HEK293 (cell line): ENCODE results near the gene TTYH1.

Experiments
- CTCF ChIA-PET: fragments of 350-600 bp; formaldehyde crosslinking; extraction: SDS; loops from one replicate; lab custom pipeline; 2021; ENCODE audit warnings: antibody characterized with exemption; lab: Yijun Ruan, JAX
- POLR2A ChIA-PET: fragments of 300-600 bp; formaldehyde crosslinking; extraction: SDS; loops from one replicate; lab custom pipeline; 2020; ENCODE audit warnings: antibody characterized with exemption, inconsistent platforms; lab: Yijun Ruan, JAX
- H3K27ac ChIP-seq: fragments of 200-500 bp; sonication (Bioruptor generic); 2 replicates; pipeline ENCODE4 v1.5.1; 2014; ENCODE audit warnings: low read depth, low read length, control low read depth, inconsistent platforms; ENCODE audit errors: extremely low read depth
- H3K36me3 ChIP-seq, 2 experiments: fragments of 200-500 bp in 1 of 2; sonication (Bioruptor generic) in 1 of 2; 1 replicate in 1 of 2; 2 replicates in 1 of 2; pipeline ENCODE4 v1.5.1; 2014 to 2017; ENCODE audit warnings: inconsistent platforms in 2 of 2, low read length in 2 of 2; ENCODE audit not compliant: control insufficient read depth in 2 of 2, insufficient read depth in 1 of 2
- H3K4me1 ChIP-seq: fragments of 200-500 bp; sonication (Bioruptor generic); 2 replicates; pipeline ENCODE4 v1.5.1; 2014; ENCODE audit warnings: mild to moderate bottlenecking, low read length, inconsistent platforms; ENCODE audit not compliant: control insufficient read depth, insufficient read depth
- H3K4me3 ChIP-seq: 2 replicates; pipeline ENCODE4 v1.5.1; 2011; ENCODE audit warnings: low read depth, mild to moderate bottlenecking, control low read depth, low read length, moderate library complexity
- H3K9me3 ChIP-seq: fragments of 200-500 bp; sonication (Bioruptor generic); 2 replicates; pipeline ENCODE4 v1.5.1; 2014; ENCODE audit warnings: low read depth, low read length, inconsistent platforms; ENCODE audit not compliant: control insufficient read depth, insufficient read depth
- GLI2 ChIP-seq: fragments of 450-650 bp; formaldehyde crosslinking; IDR thresholded peaks from 2 replicates; pipeline ENCODE4; 2017; ENCODE audit warnings: missing biosample characterization, missing genetic modification characterization, low read depth, borderline replicate concordance
- GLIS1 ChIP-seq: fragments of 450-650 bp; formaldehyde crosslinking; IDR thresholded peaks from 2 replicates; pipeline ENCODE4 v1.5.1; 2016; ENCODE audit warnings: missing biosample characterization, missing genetic modification characterization
- KLF1 ChIP-seq: fragments of 450-650 bp; formaldehyde crosslinking; IDR thresholded peaks from 2 replicates; pipeline ENCODE4 v1.5.1; 2016; ENCODE audit warnings: missing biosample characterization, missing genetic modification characterization
- KLF10 ChIP-seq: fragments of 450-650 bp; IDR thresholded peaks from 2 replicates; pipeline ENCODE4 v1.5.1; 2018; ENCODE audit warnings: missing biosample characterization, mild to moderate bottlenecking, missing genetic modification characterization
- KLF16 ChIP-seq: fragments of 450-650 bp; formaldehyde crosslinking; IDR thresholded peaks from 2 replicates; pipeline ENCODE4 v1.5.1; 2017; ENCODE audit warnings: missing biosample characterization, missing genetic modification characterization
- MYNN ChIP-seq: fragments of 450-650 bp; formaldehyde crosslinking; IDR thresholded peaks from 2 replicates; pipeline ENCODE4 v1.5.1; 2016; ENCODE audit warnings: missing biosample characterization, missing genetic modification characterization, borderline replicate concordance
- SALL2 ChIP-seq: fragments of 450-650 bp; formaldehyde crosslinking; IDR thresholded peaks from 2 replicates; pipeline ENCODE4 v1.5.0; 2017; ENCODE audit warnings: missing biosample characterization, mild to moderate bottlenecking, missing genetic modification characterization, borderline replicate concordance
- SP2 ChIP-seq: fragments of 450-650 bp; formaldehyde crosslinking; IDR thresholded peaks from 2 replicates; pipeline ENCODE4 v1.5.1; 2016; ENCODE audit warnings: missing biosample characterization, missing genetic modification characterization
- SP7 ChIP-seq: fragments of 450-650 bp; formaldehyde crosslinking; IDR thresholded peaks from 2 replicates; pipeline ENCODE4 v1.5.1; 2016; ENCODE audit warnings: missing biosample characterization, missing genetic modification characterization
- YY1 ChIP-seq: fragments of 450-650 bp; formaldehyde crosslinking; IDR thresholded peaks from 2 replicates; pipeline ENCODE4 v1.5.1; 2018; ENCODE audit warnings: missing biosample characterization, missing genetic modification characterization
- YY2 ChIP-seq: fragments of 450-650 bp; formaldehyde crosslinking; IDR thresholded peaks from 2 replicates; pipeline ENCODE4 v1.5.1; 2016; ENCODE audit warnings: missing biosample characterization, missing genetic modification characterization
- ZEB2 ChIP-seq: fragments of 450-650 bp; formaldehyde crosslinking; IDR thresholded peaks from 2 replicates; pipeline ENCODE4 v1.5.1; 2016; ENCODE audit warnings: missing biosample characterization, missing genetic modification characterization
- ZNF155 ChIP-seq: fragments of 450-650 bp; formaldehyde crosslinking; IDR thresholded peaks from 2 replicates; pipeline ENCODE4 v1.5.1; 2016; ENCODE audit warnings: missing biosample characterization, missing genetic modification characterization
- ZNF214 ChIP-seq: fragments of 450-650 bp; formaldehyde crosslinking; IDR thresholded peaks from 2 replicates; pipeline ENCODE4 v1.5.1; 2017; ENCODE audit warnings: missing biosample characterization, mild to moderate bottlenecking, missing genetic modification characterization, borderline replicate concordance
- ZNF24 ChIP-seq: fragments of 450-650 bp; formaldehyde crosslinking; IDR thresholded peaks from 2 replicates; pipeline ENCODE4 v1.5.1; 2016; ENCODE audit warnings: missing biosample characterization, missing genetic modification characterization
- ZNF302 ChIP-seq: fragments of 450-650 bp; formaldehyde crosslinking; IDR thresholded peaks from 2 replicates; pipeline ENCODE4 v1.5.1; 2016; ENCODE audit warnings: missing biosample characterization, missing genetic modification characterization, low read depth
- ZNF341 ChIP-seq: fragments of 450-650 bp; formaldehyde crosslinking; IDR thresholded peaks from 2 replicates; pipeline ENCODE4; 2016; ENCODE audit warnings: low read depth, missing biosample characterization, missing genetic modification characterization
- ZNF366 ChIP-seq: fragments of 450-650 bp; formaldehyde crosslinking; conservative IDR thresholded peaks from 2 replicates; pipeline ENCODE4 v1.5.1; 2016; ENCODE audit warnings: missing biosample characterization, missing genetic modification characterization
- ZNF37A ChIP-seq: fragments of 450-650 bp; IDR thresholded peaks from 2 replicates; pipeline ENCODE4 v1.5.1; 2018; ENCODE audit warnings: missing biosample characterization, missing genetic modification characterization
- ZNF394 ChIP-seq: fragments of 450-650 bp; formaldehyde crosslinking; IDR thresholded peaks from 2 replicates; pipeline ENCODE4 v1.5.1; 2016; ENCODE audit warnings: missing biosample characterization, missing genetic modification characterization, mild to moderate bottlenecking, moderate library complexity, borderline replicate concordance
- ZNF426 ChIP-seq: fragments of 450-650 bp; formaldehyde crosslinking; IDR thresholded peaks from 2 replicates; pipeline ENCODE4 v1.5.1; 2017; ENCODE audit warnings: missing biosample characterization, missing genetic modification characterization, mild to moderate bottlenecking, inconsistent platforms, moderate library complexity
- ZNF473 ChIP-seq: fragments of 450-650 bp; formaldehyde crosslinking; IDR thresholded peaks from 2 replicates; pipeline ENCODE4 v1.5.1; 2017; ENCODE audit warnings: missing biosample characterization, missing genetic modification characterization
- ZNF501 ChIP-seq: fragments of 450-650 bp; formaldehyde crosslinking; IDR thresholded peaks from 2 replicates; pipeline ENCODE4 v1.5.1; 2016; ENCODE audit warnings: missing biosample characterization, missing genetic modification characterization
- ZNF548 ChIP-seq: fragments of 450-650 bp; formaldehyde crosslinking; IDR thresholded peaks from 2 replicates; pipeline ENCODE4 v1.5.1; 2016; ENCODE audit warnings: missing biosample characterization, missing genetic modification characterization
- ZNF549 ChIP-seq: fragments of 450-650 bp; IDR thresholded peaks from 2 replicates; pipeline ENCODE4 v1.5.1; 2018; ENCODE audit warnings: missing biosample characterization, missing genetic modification characterization, mild to moderate bottlenecking, inconsistent platforms, moderate library complexity
- ZNF560 ChIP-seq: fragments of 450-650 bp; formaldehyde crosslinking; IDR thresholded peaks from 2 replicates; pipeline ENCODE4 v1.5.1; 2017; ENCODE audit warnings: missing biosample characterization, missing genetic modification characterization, borderline replicate concordance
- ZNF785 ChIP-seq: fragments of 450-650 bp; formaldehyde crosslinking; IDR thresholded peaks from 2 replicates; pipeline ENCODE4 v1.5.1; 2016; ENCODE audit warnings: missing biosample characterization, missing genetic modification characterization
- ZNF791 ChIP-seq: fragments of 450-650 bp; formaldehyde crosslinking; IDR thresholded peaks from 2 replicates; pipeline ENCODE4 v1.5.1; 2016; ENCODE audit warnings: missing biosample characterization, missing genetic modification characterization
- TF ChIP-seq, protein P1 (sequence below): fragments of 450-650 bp; IDR thresholded peaks from 2 replicates; pipeline ENCODE4 v1.5.1; 2018; ENCODE audit warnings: missing biosample characterization, mild to moderate bottlenecking, missing genetic modification characterization
- TF ChIP-seq, protein P2 (sequence below): fragments of 450-650 bp; IDR thresholded peaks from 2 replicates; pipeline ENCODE4 v1.5.1; 2018; ENCODE audit warnings: missing biosample characterization, missing genetic modification characterization
- TF ChIP-seq, protein P3 (sequence below): fragments of 450-650 bp; formaldehyde crosslinking; IDR thresholded peaks from 2 replicates; pipeline ENCODE4 v1.5.1; 2016; ENCODE audit warnings: missing biosample characterization, missing genetic modification characterization

The TTYH1 gene

DNA sequence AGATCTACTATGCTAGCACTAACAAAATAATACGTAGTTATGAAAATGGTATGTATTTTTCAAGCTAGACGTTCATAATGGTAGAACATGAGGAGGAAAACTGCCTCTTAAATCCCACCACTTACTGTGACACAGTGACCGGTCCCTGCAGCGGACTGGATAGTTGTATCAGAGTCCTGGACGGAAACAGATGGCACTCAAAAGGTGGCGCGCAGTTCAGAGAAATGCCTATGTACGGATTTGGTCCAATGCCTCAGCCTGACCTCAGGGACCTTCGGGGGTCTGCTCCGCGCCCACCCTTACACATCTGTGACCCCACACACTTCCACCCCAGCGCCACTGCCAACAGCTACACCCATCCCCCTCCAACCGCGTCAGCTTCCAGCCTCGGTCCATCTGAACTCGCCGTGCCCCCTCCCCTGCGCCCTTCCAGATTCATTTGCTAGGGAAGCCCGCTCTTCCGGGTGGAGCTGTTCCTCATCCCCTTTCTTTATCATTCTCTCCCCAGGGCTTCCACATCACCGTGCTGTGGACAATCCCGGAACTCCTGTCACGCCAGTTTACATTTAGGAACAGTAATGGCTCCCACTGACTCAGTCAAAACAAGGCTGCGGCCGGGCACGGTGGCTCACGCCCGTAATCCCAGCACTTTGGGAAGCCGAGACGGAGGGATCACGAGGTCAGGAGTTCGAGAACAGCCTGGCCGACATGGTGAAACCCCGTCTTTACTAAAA, 32.9 kb downstream of the TTYH1 start (continued):
- TF ChIP-seq, protein P1, sequence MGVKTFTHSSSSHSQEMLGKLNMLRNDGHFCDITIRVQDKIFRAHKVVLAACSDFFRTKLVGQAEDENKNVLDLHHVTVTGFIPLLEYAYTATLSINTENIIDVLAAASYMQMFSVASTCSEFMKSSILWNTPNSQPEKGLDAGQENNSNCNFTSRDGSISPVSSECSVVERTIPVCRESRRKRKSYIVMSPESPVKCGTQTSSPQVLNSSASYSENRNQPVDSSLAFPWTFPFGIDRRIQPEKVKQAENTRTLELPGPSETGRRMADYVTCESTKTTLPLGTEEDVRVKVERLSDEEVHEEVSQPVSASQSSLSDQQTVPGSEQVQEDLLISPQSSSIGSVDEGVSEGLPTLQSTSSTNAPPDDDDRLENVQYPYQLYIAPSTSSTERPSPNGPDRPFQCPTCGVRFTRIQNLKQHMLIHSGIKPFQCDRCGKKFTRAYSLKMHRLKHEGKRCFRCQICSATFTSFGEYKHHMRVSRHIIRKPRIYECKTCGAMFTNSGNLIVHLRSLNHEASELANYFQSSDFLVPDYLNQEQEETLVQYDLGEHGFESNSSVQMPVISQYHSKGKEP (tag by site-specific recombination): no peak
- TF ChIP-seq KLF10 (tag by site-specific recombination): no peak
- TF ChIP-seq YY2: peak; percentile 18; the same call in 1 of the 2 replicates
- TF ChIP-seq GLI2: no peak
- no peak for TF ChIP-seq SP7 (tag by site-specific recombination)
- TF ChIP-seq ZNF791: no peak
- TF ChIP-seq ZNF155 (tag by site-specific recombination): no peak
- TF ChIP-seq ZNF366 (tag by site-specific recombination): no peak
- TF ChIP-seq ZNF548 (tag by site-specific recombination): no peak
- no peak for TF ChIP-seq ZNF24
- TF ChIP-seq ZEB2 (tag by site-specific recombination): no peak
- TF ChIP-seq, protein P2, sequence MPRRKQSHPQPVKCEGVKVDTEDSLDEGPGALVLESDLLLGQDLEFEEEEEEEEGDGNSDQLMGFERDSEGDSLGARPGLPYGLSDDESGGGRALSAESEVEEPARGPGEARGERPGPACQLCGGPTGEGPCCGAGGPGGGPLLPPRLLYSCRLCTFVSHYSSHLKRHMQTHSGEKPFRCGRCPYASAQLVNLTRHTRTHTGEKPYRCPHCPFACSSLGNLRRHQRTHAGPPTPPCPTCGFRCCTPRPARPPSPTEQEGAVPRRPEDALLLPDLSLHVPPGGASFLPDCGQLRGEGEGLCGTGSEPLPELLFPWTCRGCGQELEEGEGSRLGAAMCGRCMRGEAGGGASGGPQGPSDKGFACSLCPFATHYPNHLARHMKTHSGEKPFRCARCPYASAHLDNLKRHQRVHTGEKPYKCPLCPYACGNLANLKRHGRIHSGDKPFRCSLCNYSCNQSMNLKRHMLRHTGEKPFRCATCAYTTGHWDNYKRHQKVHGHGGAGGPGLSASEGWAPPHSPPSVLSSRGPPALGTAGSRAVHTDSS (tag by site-specific recombination): no peak
- no peak for TF ChIP-seq ZNF549 (tag by site-specific recombination)
- TF ChIP-seq SALL2: no peak
- no peak for TF ChIP-seq SP2 (tag by site-specific recombination)
- TF ChIP-seq, protein P3, sequence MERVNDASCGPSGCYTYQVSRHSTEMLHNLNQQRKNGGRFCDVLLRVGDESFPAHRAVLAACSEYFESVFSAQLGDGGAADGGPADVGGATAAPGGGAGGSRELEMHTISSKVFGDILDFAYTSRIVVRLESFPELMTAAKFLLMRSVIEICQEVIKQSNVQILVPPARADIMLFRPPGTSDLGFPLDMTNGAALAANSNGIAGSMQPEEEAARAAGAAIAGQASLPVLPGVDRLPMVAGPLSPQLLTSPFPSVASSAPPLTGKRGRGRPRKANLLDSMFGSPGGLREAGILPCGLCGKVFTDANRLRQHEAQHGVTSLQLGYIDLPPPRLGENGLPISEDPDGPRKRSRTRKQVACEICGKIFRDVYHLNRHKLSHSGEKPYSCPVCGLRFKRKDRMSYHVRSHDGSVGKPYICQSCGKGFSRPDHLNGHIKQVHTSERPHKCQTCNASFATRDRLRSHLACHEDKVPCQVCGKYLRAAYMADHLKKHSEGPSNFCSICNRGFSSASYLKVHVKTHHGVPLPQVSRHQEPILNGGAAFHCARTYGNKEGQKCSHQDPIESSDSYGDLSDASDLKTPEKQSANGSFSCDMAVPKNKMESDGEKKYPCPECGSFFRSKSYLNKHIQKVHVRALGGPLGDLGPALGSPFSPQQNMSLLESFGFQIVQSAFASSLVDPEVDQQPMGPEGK: peak; percentile 40; the same call in 1 of the 2 replicates
- TF ChIP-seq GLIS1 (tag by site-specific recombination): no peak
- TF ChIP-seq ZNF560 (tag by site-specific recombination): no peak
- peak; percentile 96 for TF ChIP-seq ZNF341 (tag by site-specific recombination)
- TF ChIP-seq ZNF302 (tag by site-specific recombination): no peak

DNA sequence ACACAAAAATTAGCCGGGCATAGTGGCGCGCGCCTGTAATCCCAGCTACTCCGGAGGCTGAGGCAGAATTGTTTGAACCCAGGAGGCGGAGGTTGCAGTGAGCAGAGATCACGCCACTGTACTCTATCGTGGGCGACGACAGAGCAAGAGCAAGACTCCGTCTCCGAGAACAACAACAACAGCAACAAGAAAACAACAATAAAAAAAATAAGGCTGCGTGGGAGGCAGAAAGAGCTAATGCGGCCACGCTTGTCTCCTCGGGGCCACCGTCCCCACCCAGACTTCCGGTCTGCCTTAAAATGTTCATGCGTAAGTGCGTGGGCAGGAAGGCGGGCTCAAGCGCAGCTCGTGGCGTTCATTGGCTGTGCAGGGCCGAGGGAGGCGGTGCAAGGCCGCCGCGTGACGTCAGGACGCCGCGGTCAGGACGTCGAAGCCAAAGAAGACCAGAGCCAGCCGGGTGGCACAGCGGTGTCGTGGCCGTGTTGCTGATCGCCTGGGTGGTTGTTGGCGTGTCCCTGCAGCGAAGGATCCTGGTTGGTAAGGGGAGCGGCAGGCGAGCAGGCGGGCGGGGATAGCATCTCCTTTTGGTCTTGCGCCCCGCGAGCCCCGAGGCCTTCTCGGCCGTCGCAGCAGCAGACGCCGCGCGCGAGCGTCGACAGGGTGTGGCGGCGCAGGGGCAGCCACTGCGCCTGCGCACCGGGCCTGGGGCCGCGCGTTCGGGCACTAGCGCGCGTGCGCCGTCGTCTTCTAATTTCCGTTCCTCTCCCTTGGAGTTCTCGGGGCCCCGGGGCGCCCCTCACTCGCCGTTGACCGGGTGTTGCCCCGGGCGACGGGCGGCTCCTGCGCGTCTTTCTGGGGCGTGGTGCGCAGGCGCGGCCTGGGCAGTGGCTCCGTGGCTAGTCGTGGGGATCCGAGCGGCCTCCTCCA, 33.8 kb downstream of the TTYH1 start, which contains the start of gene LENG8:
TSS of gene LENG8 (plus strand) at position 426 of the 927 bp plus-strand sequence. CDS start 2,146 bp downstream, outside the sequence.
- H3K27ac ChIP-seq: peak within 1 kb of the TSS; percentile 90
- ChIA-PET CTCF (interaction anchor here (0.6 to 4.8 kb wide), 8 partner anchors 11 to 58 kb away, joined by 3 to 43 read pairs (median 4); partner anchors contain the start of gene CDC42EP5), POLR2A (interaction anchor here (0.5 to 3.4 kb wide), 24 partner anchors 10 to 1027 kb away, joined by 3 to 64 read pairs (median 6); partner anchors contain the start of genes CDC42EP5, CNOT3, LENG9 and MBOAT7)
- peaks cover 29% of the 10 kb centered on the region for H3K4me1 ChIP-seq
- H3K4me3 ChIP-seq: peak within 1 kb of the TSS; percentile 96
- no peaks in the 10 kb centered on the region for H3K9me3 ChIP-seq
- H3K36me3 ChIP-seq: peaks cover 42 to 53% of the 10 kb centered on the region in 2 experiments
- TF ChIP-seq KLF16 (tag by site-specific recombination) (peak; percentile 55; the same call in 1 of the 2 replicates), ZNF473 (no peak), ZNF501 (tag by site-specific recombination) (0 out of 2 replicates have a peak, but pooled peaks have one; percentile 79), ZNF394 (tag by site-specific recombination) (peak; percentile 99), YY1 (no peak; the same call in 1 of the 2 replicates), ZNF426 (tag by site-specific recombination) (no peak), SP2 (tag by site-specific recombination) (peak; percentile 95), ZNF785 (tag by site-specific recombination) (0 out of 2 replicates have a peak, but pooled peaks have one; percentile 24), KLF1 (tag by site-specific recombination) (peak; percentile 66), ZNF214 (no peak), ZNF37A (no peak), MYNN (no peak)
